Measurements from ENCODE around the gene SLMAP. TPM values are rescaled to one million over a fixed set of nuclear protein-coding genes. Genes with fewer than 3 reads are reported as not detected.

Gene SLMAP
- total and polyA plus RNA-seq, 7 donors = 28.2 to 745 (median 300) TPM

GRCh38 chr3:57729334-57730045, 26.6 kb upstream of the SLMAP start:
- 89 to 93% methylated on average over 11 of the region's 11 CpGs for WGBS, 2 donors
- intact Hi-C loops (cut with DNase I) = no loop called here
- Histone ChIP-seq H3K4me1 (no peaks in the 10 kb centered on the region), H3K27me3 (no peaks in the 10 kb centered on the region), H3K36me3 (no peaks in the 10 kb centered on the region), H3K27ac (no peak overlapping the region), H3K4me3 (no peak overlapping the region), H3K9me3 (no peaks in the 10 kb centered on the region)
- DNase-seq = no peak
- TF ChIP-seq EP300 (IDR thresholded peaks at IDR 0.05) (no peak), POLR2AphosphoS5 (IDR thresholded peaks at IDR 0.05) (no peak), CTCF (IDR thresholded peaks at IDR 0.05) (no peak), POLR2A (IDR thresholded peaks at IDR 0.05) (no peak)

GRCh38 chr3:57730682-57731081, 25.4 kb upstream of the SLMAP start:
- Histone ChIP-seq H3K9me3 (no peaks in the 10 kb centered on the region), H3K27ac (no peak overlapping the region), H3K27me3 (no peaks in the 10 kb centered on the region), H3K36me3 (no peaks in the 10 kb centered on the region), H3K4me1 (no peaks in the 10 kb centered on the region), H3K4me3 (no peak overlapping the region)
- 70 to 79% methylated on average over 3 of the region's 3 CpGs for WGBS, 2 donors
- TF ChIP-seq POLR2AphosphoS5 (IDR thresholded peaks at IDR 0.05) = no peak
- no peak for TF ChIP-seq CTCF (IDR thresholded peaks at IDR 0.05)
- TF ChIP-seq EP300 (IDR thresholded peaks at IDR 0.05) = no peak
- no peak for TF ChIP-seq POLR2A (IDR thresholded peaks at IDR 0.05)
- no peak for DNase-seq
- intact Hi-C loops (cut with DNase I) = no loop called here

- Histone ChIP-seq H3K4me1 (no peaks in the 10 kb centered on the region), H3K27ac (no peak overlapping the region), H3K9me3 (no peaks in the 10 kb centered on the region), H3K4me3 (no peak overlapping the region), H3K36me3 (no peaks in the 10 kb centered on the region), H3K27me3 (no peaks in the 10 kb centered on the region)
- intact Hi-C loops (cut with DNase I) = no loop called here
- TF ChIP-seq POLR2A (IDR thresholded peaks at IDR 0.05) (no peak), POLR2AphosphoS5 (IDR thresholded peaks at IDR 0.05) (no peak), CTCF (IDR thresholded peaks at IDR 0.05) (no peak), EP300 (IDR thresholded peaks at IDR 0.05) (no peak)
- DNase-seq = no peak
- 95 to 96% methylated on average over 1 of the region's 1 CpG for WGBS, 2 donors
Observed at GRCh38 chr3:57731311-57731710, 24.8 kb upstream of the SLMAP start.

GRCh38 chr3:57733790-57734189, 22.3 kb upstream of the SLMAP start:
- peaks cover 0 to 22% (median 21%) of the 10 kb centered on the region in 4 donors for H3K4me1 ChIP-seq
- H3K36me3 ChIP-seq = no peaks in the 10 kb centered on the region
- 69 to 81% methylated on average over 2 of the region's 2 CpGs for WGBS, 2 donors
- intact Hi-C loops (cut with DNase I) = no loop called here
- H3K27ac ChIP-seq = no peak overlapping the region
- no peak for DNase-seq
- H3K27me3 ChIP-seq = no peaks in the 10 kb centered on the region
- H3K9me3 ChIP-seq = no peaks in the 10 kb centered on the region
- TF ChIP-seq POLR2A (IDR thresholded peaks at IDR 0.05) (no peak), CTCF (IDR thresholded peaks at IDR 0.05) (no peak), POLR2AphosphoS5 (IDR thresholded peaks at IDR 0.05) (no peak), EP300 (IDR thresholded peaks at IDR 0.05) (no peak)
- no peak overlapping the region for H3K4me3 ChIP-seq

- DNase-seq = no peak
- WGBS, 2 donors = 78 to 88% methylated on average over 2 of the region's 2 CpGs
- Histone ChIP-seq H3K27me3 (no peaks in the 10 kb centered on the region), H3K9me3 (no peaks in the 10 kb centered on the region), H3K4me3 (no peak overlapping the region), H3K27ac (no peak overlapping the region), H3K4me1 (peaks cover 0 to 22% (median 21%) of the 10 kb centered on the region in 4 donors), H3K36me3 (no peaks in the 10 kb centered on the region)
- intact Hi-C loops (cut with DNase I) = no loop called here
- TF ChIP-seq CTCF (IDR thresholded peaks at IDR 0.05) (no peak), EP300 (IDR thresholded peaks at IDR 0.05) (no peak), POLR2AphosphoS5 (IDR thresholded peaks at IDR 0.05) (no peak), POLR2A (IDR thresholded peaks at IDR 0.05) (no peak)
Observed at GRCh38 chr3:57735405-57735804, 20.7 kb upstream of the SLMAP start.

Measured in sigmoid colon (tissue), 7 donors.